GM23248 (cell line): ENCODE results near the gene DTX3. TPM values are rescaled to one million over a fixed set of nuclear protein-coding genes. Genes with fewer than 3 reads are reported as not detected.
"Not testable (repeated sequence)": the region's sequence is repeated elsewhere in the genome, so short reads cannot be mapped to it uniquely, and the experiment has no call there.

Experiments
- DNase-seq: peaks from one replicate; pipeline ENCODE4 v3.0.0-alpha.2; 2015
- H2AFZ ChIP-seq: fragments of 200-600 bp; sonication (generic); 2 replicates; pipeline ENCODE4 v1.6.1; 2016; ENCODE audit warnings: antibody characterized with exemption
- H3F3A ChIP-seq: fragments of 200-600 bp; sonication (generic); 2 replicates; pipeline ENCODE4 v1.6.1; 2016; ENCODE audit warnings: mild to moderate bottlenecking, antibody characterized with exemption, mixed run types; ENCODE audit not compliant: insufficient read depth
- H3K27ac ChIP-seq: fragments of 200-600 bp; sonication (generic); 2 replicates; pipeline ENCODE4 v1.5.1; 2016; ENCODE audit warnings: mild to moderate bottlenecking
- H3K27me3 ChIP-seq: fragments of 200-600 bp; sonication (generic); replicated peaks from 2 replicates; pipeline ENCODE4 v1.6.1; 2016; ENCODE audit warnings: mild to moderate bottlenecking; ENCODE audit not compliant: insufficient read depth
- H3K36me3 ChIP-seq: fragments of 200-600 bp; sonication (generic); 2 replicates; pipeline ENCODE4 v1.6.1; 2016; ENCODE audit warnings: low read depth, mild to moderate bottlenecking
- H3K4me1 ChIP-seq: fragments of 200-600 bp; sonication (generic); 2 replicates; pipeline ENCODE4 v1.6.1; 2016; ENCODE audit warnings: mild to moderate bottlenecking; ENCODE audit not compliant: insufficient read depth
- H3K4me2 ChIP-seq: fragments of 200-600 bp; sonication (generic); one replicate; pipeline ENCODE4 v1.6.1; 2016; ENCODE audit warnings: mild to moderate bottlenecking; ENCODE audit not compliant: unreplicated experiment
- H3K4me3 ChIP-seq: fragments of 200-600 bp; sonication (generic); 2 replicates; pipeline ENCODE4 v1.5.1; 2016; ENCODE audit warnings: mild to moderate bottlenecking
- H3K79me2 ChIP-seq: fragments of 200-600 bp; sonication (generic); 2 replicates; pipeline ENCODE4 v1.6.1; 2016; ENCODE audit warnings: mild to moderate bottlenecking; ENCODE audit not compliant: insufficient read depth
- H3K9ac ChIP-seq: fragments of 200-600 bp; sonication (generic); 2 replicates; pipeline ENCODE4 v1.6.1; 2016; ENCODE audit warnings: mild to moderate bottlenecking
- H3K9me2 ChIP-seq: fragments of 200-600 bp; sonication (generic); 2 replicates; pipeline ENCODE4 v1.6.1; 2016; ENCODE audit warnings: mixed run types, mild to moderate bottlenecking, moderate library complexity; ENCODE audit not compliant: insufficient read depth
- H3K9me3 ChIP-seq: fragments of 200-600 bp; sonication (generic); one replicate; pipeline ENCODE4 v1.6.1; 2017; ENCODE audit warnings: low read depth
- H4K20me1 ChIP-seq: fragments of 200-600 bp; sonication (generic); 2 replicates; pipeline ENCODE4 v1.6.0; 2016; ENCODE audit not compliant: insufficient read depth
- EZH2 ChIP-seq: fragments of 200-600 bp; sonication (generic); IDR thresholded peaks from 2 replicates; pipeline ENCODE4 v1.6.1; 2018; ENCODE audit warnings: antibody characterized with exemption, mild to moderate bottlenecking; ENCODE audit not compliant: insufficient read depth, poor library complexity, severe bottlenecking
- EZH2phosphoT487 ChIP-seq: fragments of 200-600 bp; sonication (generic); IDR thresholded peaks from 2 replicates; pipeline ENCODE4 v1.6.1; 2018; ENCODE audit warnings: antibody characterized with exemption, moderate library complexity, mild to moderate bottlenecking, low read depth; ENCODE audit not compliant: insufficient read depth
- WGBS, 2 experiments: methylation state at CpG; one replicate each; pipeline ENCODE4 v1.1.6; 2015 to 2017; ENCODE audit warnings: low lambda C conversion rate in 2 of 2, low coverage in 1 of 2; ENCODE audit errors: missing lambda C conversion rate in 2 of 2; 5-methylcytosine and 5-hydroxymethylcytosine counted together
- in situ Hi-C: fragments of 300-500 bp; cut with MboI; formaldehyde crosslinking; loops from 2 replicates; pipeline ENCODE4 v1.15.0; 2020
- polyA plus RNA-seq: library from polyadenylated mRNA; unstranded; fragments of >200 nt; fragmentation: Nextera tagmentation; extraction: Ambion mirVana; gene quantifications from 2 replicates; pipeline ENCODE4 v1.2.1, GENCODE V29; 2016
- total RNA-seq: library from RNA; depleted of rRNA; stranded (reverse); fragments of >200 nt; shearing (Covaris generic); gene quantifications from 2 replicates; pipeline ENCODE4 v1.2.3, GENCODE V29; 2014; rRNA removed

DTX3 gene, protein sequence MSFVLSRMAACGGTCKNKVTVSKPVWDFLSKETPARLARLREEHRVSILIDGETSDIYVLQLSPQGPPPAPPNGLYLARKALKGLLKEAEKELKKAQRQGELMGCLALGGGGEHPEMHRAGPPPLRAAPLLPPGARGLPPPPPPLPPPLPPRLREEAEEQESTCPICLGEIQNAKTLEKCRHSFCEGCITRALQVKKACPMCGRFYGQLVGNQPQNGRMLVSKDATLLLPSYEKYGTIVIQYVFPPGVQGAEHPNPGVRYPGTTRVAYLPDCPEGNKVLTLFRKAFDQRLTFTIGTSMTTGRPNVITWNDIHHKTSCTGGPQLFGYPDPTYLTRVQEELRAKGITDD
- total RNA-seq, result 12.3 and 19.6 TPM in 2 replicates
- polyA plus RNA-seq, result 7.7 and 8.7 TPM in 2 replicates

DNA sequence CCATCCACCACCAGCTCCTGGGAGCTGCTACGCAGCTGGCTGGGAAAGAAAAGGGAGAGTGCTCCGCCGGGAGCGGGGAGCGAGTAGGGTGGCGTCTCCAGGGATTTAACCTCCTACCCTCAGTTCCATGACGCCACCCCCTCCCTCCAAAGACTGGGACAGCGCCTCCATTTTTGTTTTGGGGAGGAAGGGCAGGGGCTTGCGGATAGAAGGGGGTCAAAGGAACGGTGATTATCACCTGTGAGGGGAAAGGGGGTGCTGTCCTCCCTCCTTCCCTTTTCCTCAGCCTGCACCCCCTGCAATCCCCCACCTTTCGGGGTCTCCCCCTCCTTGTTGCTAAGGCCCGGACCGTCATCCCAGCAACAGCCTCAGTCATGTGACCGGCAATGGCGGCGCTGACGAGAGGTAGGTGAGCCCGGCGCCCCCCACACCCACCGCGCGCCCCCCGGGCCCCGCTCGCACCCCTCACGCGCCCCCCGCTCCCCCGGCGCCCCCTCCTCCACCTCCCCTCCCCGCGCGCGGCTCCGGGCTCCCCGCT is at the start of gene DTX3:
Gene DTX3 (plus strand): TSS at position 371 of the 538 bp plus-strand sequence. CDS start 1,694 bp downstream, outside the sequence.
- peak; percentile 74 for DNase-seq
- peak within 1 kb of the TSS; percentile 27 for H3K27ac ChIP-seq

DNA sequence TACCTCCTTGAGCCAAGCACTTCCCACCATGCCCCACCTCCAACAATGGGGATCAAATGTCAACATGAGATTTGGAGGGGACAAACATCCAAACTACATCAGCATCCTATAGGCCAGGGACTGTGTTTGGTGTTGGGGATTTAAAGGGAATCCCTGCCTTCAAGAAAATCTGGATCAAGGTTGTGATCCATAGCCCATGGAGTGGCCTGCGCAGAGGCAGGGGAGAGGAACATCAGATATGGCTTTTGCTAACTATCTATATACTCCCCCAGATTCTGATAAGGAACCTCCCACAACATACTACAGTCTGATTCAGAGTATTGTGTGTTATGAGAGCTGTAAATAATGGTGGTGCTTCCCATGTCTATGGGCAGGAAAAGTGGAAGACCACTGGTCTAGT is 49.7 kb upstream of the DTX3 start:
- no peaks in the 10 kb centered on the region for H3K36me3 ChIP-seq
- no peaks in the 10 kb centered on the region for H3F3A ChIP-seq
- in situ Hi-C loops, result no loop called here
- H3K9me3 ChIP-seq, result no peaks in the 10 kb centered on the region
- no peak overlapping the region for H3K9ac ChIP-seq
- H3K27ac ChIP-seq, result no peak overlapping the region
- 100% methylated on average over 1 of the region's 1 CpG for WGBS, 2 experiments
- H3K79me2 ChIP-seq, result no peaks in the 10 kb centered on the region
- no peaks in the 10 kb centered on the region for H4K20me1 ChIP-seq
- no peaks in the 10 kb centered on the region for H3K27me3 ChIP-seq
- H2AFZ ChIP-seq, result no peak overlapping the region
- no peaks in the 10 kb centered on the region for H3K9me2 ChIP-seq
- no peak overlapping the region for H3K4me2 ChIP-seq
- DNase-seq, result no peak
- TF ChIP-seq EZH2phosphoT487, result no peak
- no peak for TF ChIP-seq EZH2
- no peaks in the 10 kb centered on the region for H3K4me1 ChIP-seq
- H3K4me3 ChIP-seq, result no peak overlapping the region

More for the DNA sequence above, at the start of gene DTX3:
- peak within 1 kb of the TSS; percentile 87 for H3K4me2 ChIP-seq
- H4K20me1 ChIP-seq, result no peaks in the 10 kb centered on the region
- H3K4me3 ChIP-seq, result peak within 1 kb of the TSS; percentile 88
- H3K36me3 ChIP-seq, result no peaks in the 10 kb centered on the region; the same call in 1 of the 2 replicates
- H3K9me3 ChIP-seq, result no peaks in the 10 kb centered on the region
- H3K9ac ChIP-seq, result peak within 1 kb of the TSS; percentile 94
- H3K9me2 ChIP-seq, result no peaks in the 10 kb centered on the region
- peaks cover 9% of the 10 kb centered on the region for H3K4me1 ChIP-seq
- H3F3A ChIP-seq, result peaks cover 5% of the 10 kb centered on the region; the same call in 1 of the 2 replicates
- H3K27me3 ChIP-seq, result no peaks in the 10 kb centered on the region
- peak within 1 kb of the TSS; percentile 92 for H2AFZ ChIP-seq
- 2 to 6% methylated on average over 11 to 36 of the region's 36 CpGs for WGBS, 2 experiments
- H3K79me2 ChIP-seq, result no peaks in the 10 kb centered on the region
- TF ChIP-seq EZH2phosphoT487, result no peak
- TF ChIP-seq EZH2, result no peak
- in situ Hi-C loops, result no loop called here

DNA sequence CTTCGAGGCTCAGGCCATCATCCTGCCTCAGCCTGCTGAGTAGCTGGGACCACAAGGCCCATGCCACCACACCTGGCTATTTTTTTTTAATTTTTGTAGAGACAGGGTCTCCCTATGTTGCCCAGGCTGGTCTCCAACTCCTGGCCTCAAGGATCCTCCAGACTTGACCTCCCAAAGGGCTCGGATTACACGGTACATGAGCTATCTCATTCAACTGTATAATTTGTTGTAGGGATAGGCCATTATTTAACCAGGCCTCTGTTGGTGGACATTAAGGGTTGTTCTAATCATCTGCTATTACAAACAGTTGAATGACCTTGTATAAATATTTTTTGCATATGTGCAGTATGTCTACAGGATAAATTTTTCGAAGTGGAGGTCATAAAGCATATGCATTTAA is 45.8 kb upstream of the DTX3 start:
- no peaks in the 10 kb centered on the region for H3K9me3 ChIP-seq
- DNase-seq, result no peak
- TF ChIP-seq EZH2phosphoT487 (no peak), EZH2 (no peak)
- H3K9me2 ChIP-seq, result no peaks in the 10 kb centered on the region
- no peak overlapping the region for H2AFZ ChIP-seq
- no peaks in the 10 kb centered on the region for H3K36me3 ChIP-seq
- H3F3A ChIP-seq, result no peaks in the 10 kb centered on the region
- H3K27me3 ChIP-seq, result no peaks in the 10 kb centered on the region
- no peaks in the 10 kb centered on the region for H3K4me1 ChIP-seq
- no peaks in the 10 kb centered on the region for H4K20me1 ChIP-seq
- no peaks in the 10 kb centered on the region for H3K79me2 ChIP-seq
- H3K4me3 ChIP-seq, result no peak overlapping the region
- 58 to 66% methylated on average over 4 of the region's 4 CpGs for WGBS, 2 experiments
- no peak overlapping the region for H3K9ac ChIP-seq
- in situ Hi-C loops, result no loop called here
- H3K27ac ChIP-seq, result no peak overlapping the region
- no peak overlapping the region for H3K4me2 ChIP-seq

DNA sequence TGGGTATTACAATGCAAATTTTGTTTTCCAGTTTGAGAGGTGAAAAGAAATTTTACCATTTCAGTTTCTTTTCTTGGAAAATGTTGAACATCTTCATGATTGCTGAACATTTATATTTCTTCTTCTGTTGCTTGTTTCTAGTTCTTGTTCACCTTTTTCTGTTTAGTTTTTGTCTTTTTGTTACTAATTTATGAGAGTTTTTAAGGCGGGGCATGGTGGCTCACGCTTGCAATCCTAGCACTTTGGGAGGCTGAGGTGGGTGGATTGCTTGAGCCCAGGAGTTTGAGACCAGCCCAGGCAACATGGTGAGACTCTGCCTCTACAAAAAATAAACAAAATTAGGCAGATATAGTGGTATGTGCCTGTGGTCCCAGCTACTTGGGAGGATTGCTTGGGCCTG is 44.1 kb upstream of the DTX3 start:
- H3K4me2 ChIP-seq, result no peak overlapping the region
- no peaks in the 10 kb centered on the region for H3K4me1 ChIP-seq
- no peak overlapping the region for H3K9ac ChIP-seq
- H3K36me3 ChIP-seq, result no peaks in the 10 kb centered on the region
- no peak overlapping the region for H3K4me3 ChIP-seq
- no peaks in the 10 kb centered on the region for H3K9me3 ChIP-seq
- H3K79me2 ChIP-seq, result no peaks in the 10 kb centered on the region
- in situ Hi-C loops, result no loop called here
- 81 to 89% methylated on average over 2 of the region's 2 CpGs for WGBS, 2 experiments
- H3K27me3 ChIP-seq, result no peaks in the 10 kb centered on the region
- no peaks in the 10 kb centered on the region for H3F3A ChIP-seq
- no peak for DNase-seq
- H3K27ac ChIP-seq, result no peak overlapping the region
- no peak for TF ChIP-seq EZH2
- TF ChIP-seq EZH2phosphoT487, result no peak
- no peaks in the 10 kb centered on the region for H3K9me2 ChIP-seq
- no peaks in the 10 kb centered on the region for H4K20me1 ChIP-seq
- H2AFZ ChIP-seq, result no peak overlapping the region

DNA sequence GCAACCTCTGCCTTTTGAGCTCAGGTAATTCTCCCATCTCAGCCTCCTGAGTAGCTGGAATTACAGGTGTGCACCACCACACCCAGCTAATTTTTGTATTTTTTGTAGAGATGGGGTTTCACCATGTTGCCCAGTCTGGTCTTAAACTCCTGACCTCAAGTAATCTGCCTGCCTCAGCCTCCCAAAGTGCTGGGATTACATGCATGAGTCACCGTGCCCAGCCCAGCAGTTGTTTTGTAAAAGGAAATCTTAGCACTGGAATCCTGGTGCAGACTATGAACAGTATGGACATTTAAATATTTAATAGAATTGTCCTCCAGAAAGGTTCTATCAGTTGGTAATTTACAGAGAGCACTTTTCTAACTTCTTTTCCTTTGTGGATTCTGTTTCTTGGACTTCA is 43.5 kb upstream of the DTX3 start:
- H3K79me2 ChIP-seq, in situ Hi-C loops: not testable (repeated sequence)
- 25 to 31% methylated on average over 1 of the region's 1 CpG for WGBS, 2 experiments

More for the DNA sequence above, 43.5 kb upstream of the DTX3 start:
- not testable (repeated sequence) for H3K4me2 ChIP-seq, H3K4me1 ChIP-seq, H3K9me3 ChIP-seq, H4K20me1 ChIP-seq, H3K4me3 ChIP-seq, H3K9me2 ChIP-seq, H3K27ac ChIP-seq, H3K27me3 ChIP-seq, H3K9ac ChIP-seq, H2AFZ ChIP-seq, H3F3A ChIP-seq, H3K36me3 ChIP-seq
- peak; percentile 49 for DNase-seq
